ENCODE data around the gene SLAMF6.
"Not testable (repeated sequence)": the region's sequence is repeated elsewhere in the genome, so short reads cannot be mapped to it uniquely, and the experiment has no call there.

SLAMF6 gene

DNA sequence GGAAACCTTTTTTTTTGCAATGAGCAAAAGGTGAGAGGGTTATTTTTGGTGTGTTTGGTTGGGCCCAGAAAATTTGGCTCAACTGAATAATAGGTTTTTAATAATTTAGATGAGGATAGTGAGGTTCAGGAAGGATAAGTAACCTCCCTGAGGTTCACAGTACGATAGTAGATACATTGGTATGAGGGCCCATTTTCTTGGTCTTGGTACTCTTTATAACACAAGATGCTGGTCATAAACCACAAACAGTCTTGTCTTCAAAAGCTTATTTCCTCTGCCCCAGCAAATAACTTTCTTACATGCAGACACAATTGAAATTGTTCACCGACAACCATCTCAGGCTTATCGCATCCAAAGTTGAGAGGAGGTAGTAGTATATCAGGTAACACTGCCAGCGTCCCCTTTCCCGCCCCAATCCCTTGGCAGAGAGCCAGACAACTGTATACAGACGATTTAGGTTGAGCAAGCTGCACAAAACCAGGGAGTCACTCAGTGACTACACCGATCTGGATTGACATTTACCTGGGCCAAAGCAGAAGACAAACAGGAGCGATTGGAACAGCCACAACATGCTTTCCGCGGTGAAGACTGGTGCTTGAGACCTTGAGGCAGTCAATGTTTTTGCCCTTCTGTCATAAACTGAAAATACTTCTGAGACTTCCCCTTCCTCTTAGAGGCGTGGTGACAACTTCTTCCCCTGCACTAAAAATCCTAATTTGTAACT is at the start of gene SLAMF6:
Gene SLAMF6, minus strand, starts transcription at position 634 of the 724 bp plus-strand sequence. Its CDS starts 63 bp downstream, at position 571.
- no peak for DNase-seq

- DNase-seq, result no peak
These were observed 47.8 kb upstream of the SLAMF6 start for GRCh38 chr1:160570840-160571239.

- DNase-seq, result no peak
These were observed 46.8 kb upstream of the SLAMF6 start for GRCh38 chr1:160569806-160570205.

- DNase-seq, result no peak
These were observed 45.0 kb upstream of the SLAMF6 start for GRCh38 chr1:160567858-160568682.

- no peak for DNase-seq
These were observed 44.3 kb upstream of the SLAMF6 start for GRCh38 chr1:160567341-160567740.

DNA sequence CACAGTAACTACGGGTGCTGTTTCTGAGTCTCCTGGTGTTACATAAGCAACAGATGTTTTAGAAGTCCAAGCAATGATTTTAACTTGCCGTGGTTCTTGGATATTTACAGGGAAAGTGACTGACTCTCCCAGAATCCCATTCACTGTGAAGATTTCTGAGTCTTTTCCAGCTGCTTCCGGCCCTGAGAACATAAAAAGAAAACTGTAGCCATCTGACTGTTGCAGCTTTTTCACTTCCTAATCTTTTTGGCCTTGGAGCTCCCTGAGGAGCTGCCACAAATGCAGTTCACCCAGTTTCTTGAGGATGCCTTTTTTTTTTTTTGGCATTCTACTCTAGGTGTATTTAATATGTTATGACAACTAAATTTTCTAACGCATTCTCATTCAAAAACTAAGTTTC is 42.5 kb upstream of the SLAMF6 start:
- no peak for DNase-seq

DNA sequence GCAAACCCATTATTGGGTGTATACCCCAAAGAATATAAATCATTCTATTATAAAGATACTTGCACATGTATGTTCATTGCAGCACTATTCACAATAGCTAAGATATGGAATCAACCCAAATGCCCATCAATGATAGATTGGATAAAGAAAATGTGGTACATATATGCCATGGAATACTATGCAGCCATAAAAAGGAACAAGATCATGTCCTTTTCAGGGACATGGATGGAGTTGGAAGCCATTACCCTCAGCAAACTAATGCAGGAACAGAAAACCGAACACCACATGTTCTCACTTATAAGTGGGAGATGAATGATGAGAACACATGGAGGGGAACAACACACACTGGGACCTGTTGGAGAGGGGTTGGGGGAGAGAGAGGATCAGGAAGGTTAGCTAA is 40.2 kb upstream of the SLAMF6 start:
- not testable (repeated sequence) for DNase-seq

- DNase-seq, result not testable (repeated sequence)
These were observed 39.7 kb upstream of the SLAMF6 start for GRCh38 chr1:160562745-160563144.

DNA sequence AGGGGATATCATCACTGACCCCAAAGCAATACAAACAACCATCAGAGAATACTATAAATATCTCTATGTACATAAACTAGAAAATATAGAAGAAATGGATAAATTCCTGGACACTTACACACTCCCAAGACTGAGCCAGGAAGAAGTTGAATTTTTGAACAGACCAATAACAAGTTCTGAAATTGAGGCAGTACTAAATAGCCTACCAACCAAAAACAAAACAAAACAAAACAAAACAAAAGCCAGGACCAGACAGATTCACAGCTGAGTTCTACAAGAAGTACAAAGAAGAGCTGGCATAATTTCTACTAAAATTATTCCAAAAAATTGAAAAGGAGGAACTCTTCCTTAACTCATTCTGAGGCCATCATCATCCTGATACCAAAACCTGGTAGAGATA is 37.8 kb upstream of the SLAMF6 start:
- DNase-seq, result no peak

GRCh38 chr1:160560045-160560705 is 37.1 kb upstream of the SLAMF6 start:
- DNase-seq, result no peak

DNA sequence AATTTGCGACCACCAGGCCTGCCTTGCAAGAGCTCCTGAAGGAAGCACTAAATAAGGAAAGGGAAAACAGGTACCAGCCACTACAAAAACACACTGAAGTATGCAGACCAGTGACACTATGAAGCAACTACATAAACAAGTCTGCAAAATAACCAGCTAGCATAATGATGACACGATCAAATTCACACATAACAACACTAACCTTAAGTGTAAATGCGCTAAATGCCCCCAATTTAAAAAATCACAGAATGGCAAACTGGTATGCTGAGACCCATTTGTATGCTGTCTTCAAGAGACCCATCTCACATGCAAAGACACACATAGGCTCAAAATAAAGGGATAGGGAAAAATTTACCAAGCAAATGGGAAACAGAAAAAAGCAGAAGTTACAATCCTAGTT is 36.4 kb upstream of the SLAMF6 start:
- not testable (repeated sequence) for DNase-seq

GRCh38 chr1:160558660-160559380 is 35.8 kb upstream of the SLAMF6 start:
- DNase-seq, result no peak

GRCh38 chr1:160553778-160554177 is 30.7 kb upstream of the SLAMF6 start:
- DNase-seq, result no peak

DNA sequence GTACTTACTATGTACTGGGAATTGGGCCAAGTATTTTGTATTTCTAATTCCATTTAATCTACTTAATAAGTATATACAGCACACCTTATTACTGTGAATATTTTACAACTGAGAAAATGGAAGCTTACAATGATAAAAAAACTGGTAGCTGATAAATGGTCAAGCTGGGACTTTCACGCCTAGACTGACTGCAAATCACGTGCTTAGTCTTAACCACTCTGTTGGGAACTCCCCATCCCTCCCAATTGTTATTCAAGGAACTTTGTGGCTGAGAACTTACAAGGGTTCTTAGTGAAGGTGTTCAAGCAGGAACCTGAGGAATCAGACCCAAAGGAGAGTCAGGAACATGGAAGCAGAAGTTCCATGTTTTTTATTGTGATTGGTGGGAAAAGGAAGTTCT is 29.4 kb upstream of the SLAMF6 start:
- no peak for DNase-seq

DNA sequence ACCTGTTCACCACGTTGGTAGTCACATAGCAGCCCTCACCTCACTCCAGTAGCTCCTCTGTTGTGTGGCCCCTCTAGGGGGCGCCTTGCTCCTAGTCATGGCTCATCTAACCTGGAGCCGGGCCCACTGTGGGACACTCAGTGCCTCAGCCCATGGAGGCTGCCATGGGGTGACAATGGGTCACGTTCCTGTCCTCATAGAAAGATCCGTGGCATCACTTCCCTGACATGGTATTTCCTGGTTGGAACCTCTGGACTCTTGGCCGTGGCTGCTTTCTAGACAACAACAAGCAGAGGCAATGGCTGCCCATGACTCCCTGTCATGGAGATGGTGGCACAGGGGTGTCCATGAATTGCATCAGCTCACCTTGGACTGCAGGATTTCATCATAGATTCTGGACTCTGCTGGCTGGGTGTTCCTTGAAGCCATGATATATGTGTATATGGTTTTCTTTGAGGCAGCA is 27.5 kb upstream of the SLAMF6 start:
- no peak for DNase-seq

- DNase-seq, result no peak
These were observed 26.6 kb upstream of the SLAMF6 start for GRCh38 chr1:160549665-160550006.

DNA sequence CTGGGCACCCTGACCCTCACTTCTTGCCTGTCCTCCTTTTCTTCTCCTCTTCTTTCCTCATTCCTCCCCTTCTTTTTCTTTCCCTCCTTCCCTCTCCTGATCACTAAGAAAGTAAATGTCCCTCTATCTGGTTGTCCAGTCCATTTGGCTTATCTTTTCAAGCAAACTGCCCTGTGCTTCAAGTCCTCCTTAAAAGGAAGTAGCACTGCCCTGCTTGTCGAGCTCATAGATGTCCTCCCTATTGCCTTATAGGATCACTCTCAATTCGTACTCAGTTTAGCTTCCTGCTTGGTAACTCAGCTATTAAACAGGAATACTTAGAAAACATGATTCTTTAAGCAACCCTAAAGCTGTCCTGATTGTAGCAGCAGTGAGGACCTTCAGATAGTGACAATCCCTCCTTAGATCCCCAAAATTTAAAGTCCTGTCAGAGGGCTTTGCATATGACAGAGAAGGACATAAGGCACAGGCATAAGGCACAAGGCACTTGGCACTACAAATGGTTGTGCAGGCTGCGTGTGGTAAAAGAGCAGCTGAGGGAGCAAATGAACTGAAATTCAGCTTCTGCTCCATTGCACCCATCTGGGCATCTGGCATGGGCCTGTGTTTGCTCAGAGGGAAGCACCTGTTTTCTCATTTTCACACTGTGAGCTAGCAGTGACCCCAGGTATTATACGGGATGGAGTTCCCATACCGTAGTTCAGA is 26.1 kb upstream of the SLAMF6 start:
- DNase-seq, result no peak

DNA sequence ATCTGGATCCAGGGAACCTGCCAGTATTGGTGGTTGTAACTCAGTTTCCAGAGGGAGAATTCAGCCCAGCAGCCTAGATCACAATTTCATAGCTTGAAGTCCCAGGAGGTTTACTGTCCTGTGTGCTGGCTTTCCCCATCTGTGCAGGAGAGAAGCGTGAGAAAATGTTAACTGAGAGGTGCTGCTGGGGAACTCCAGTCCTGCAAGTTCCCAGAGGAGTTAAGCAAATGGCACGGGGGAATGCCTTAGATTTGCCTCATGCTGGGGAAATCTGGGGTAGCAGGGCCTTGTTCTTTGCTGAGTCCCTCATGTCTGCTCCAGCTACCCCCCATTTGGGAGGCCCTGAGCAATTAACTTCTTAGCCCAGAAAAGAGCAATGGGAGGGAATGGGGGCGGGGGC is 25.1 kb upstream of the SLAMF6 start:
- no peak for DNase-seq

DNA sequence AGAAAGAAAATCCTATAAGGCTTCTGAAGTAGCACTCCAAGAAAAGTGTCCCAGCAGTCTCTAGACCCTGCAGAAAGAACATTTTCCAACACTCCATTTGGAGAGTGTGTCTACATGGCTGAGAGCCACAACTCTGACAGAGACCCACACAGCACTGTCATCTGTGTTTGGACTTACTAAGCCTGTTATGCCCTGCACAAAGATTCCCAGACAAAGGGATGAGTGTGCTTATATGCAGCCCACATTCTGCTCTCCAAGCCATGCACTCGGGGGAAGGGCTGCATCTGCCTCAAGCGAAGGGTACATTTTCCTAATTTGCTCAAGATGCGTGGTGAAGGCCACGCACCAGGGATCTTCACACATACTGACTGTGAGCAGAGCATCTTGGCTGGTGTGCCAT is 24.4 kb upstream of the SLAMF6 start:
- no peak for DNase-seq

DNA sequence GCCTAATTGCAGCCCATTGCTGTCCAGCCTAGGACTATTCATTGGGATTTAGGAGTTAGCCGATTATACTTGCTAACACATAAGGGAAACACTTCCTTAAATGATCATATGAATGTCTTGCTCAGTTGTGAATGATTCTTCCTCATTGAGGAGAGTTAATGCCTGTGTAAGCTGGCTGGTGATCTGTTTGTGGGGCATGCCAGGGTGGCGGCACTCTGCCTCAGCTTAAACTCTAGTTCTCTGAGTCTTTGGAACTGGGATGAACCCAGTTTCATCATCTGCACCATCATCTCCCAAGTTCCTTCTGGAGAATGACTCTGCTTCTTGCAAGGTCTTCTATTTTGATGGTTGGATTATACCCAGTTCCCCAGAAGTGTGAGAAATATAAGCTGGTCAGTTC is 23.9 kb upstream of the SLAMF6 start:
- no peak for DNase-seq

GRCh38 chr1:160544647-160545046 is 21.6 kb upstream of the SLAMF6 start:
- no peak for DNase-seq

DNA sequence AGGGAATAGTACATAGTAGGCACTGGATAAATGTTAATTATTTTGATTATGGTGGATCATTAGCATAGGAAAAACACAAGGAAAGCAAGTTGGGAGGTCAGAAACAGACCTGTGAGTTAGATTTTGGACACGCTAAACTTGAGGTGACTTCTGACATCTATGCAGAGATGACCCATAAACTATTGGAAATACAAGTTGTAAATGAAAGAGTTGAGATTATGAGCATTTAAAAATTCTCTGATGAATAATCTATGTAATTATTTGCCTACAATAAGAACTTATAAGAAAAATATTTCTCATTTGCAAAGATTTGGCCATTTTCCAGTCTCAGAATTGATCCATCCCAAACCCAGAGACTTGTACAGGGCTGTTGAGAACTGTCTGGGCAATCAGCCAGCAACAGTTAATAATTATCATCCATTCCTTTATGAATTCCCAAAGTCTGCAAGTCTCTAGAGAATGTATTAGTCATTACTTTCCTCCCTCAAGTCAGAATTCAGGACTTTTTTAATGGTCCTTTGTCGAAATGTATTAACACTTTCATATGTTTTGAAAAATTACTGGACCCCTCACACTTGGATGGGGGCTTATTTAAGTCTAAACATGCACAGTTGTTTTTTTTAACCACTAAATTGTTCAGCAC is 19.4 kb upstream of the SLAMF6 start:
- DNase-seq, result peak; percentile 7

All from fibroblast of skin of right biceps (primary cell).